ENCODE data around the gene BACE1-AS. TPM values are rescaled to one million over a fixed set of nuclear protein-coding genes. Genes with fewer than 3 reads are reported as not detected.

Gene BACE1-AS
- total RNA-seq, 1 donor from 2014 or later = 5.7 TPM

GRCh38 chr11:117273550-117274289 lies 17.4 kb upstream of the BACE1-AS start:
- Mint-ChIP-seq H3K4me1 (ENCODE audit: low read depth) (no peaks in the 10 kb centered on the region), H3K27me3 (ENCODE audit: insufficient read depth) (no peaks in the 10 kb centered on the region), H3K27ac (no peak overlapping the region), H3K9me3 (no peaks in the 10 kb centered on the region), H3K4me3 (no peak overlapping the region), H3K36me3 (ENCODE audit: low read depth) (peaks cover 12% of the 10 kb centered on the region)
- intact Hi-C loops (cut with micrococcal nuclease) = no loop called here
- no peak for DNase-seq (ENCODE audit: low spot score)

GRCh38 chr11:117278347-117278746 lies 12.8 kb upstream of the BACE1-AS start:
- no peaks in the 10 kb centered on the region for H3K27me3 Mint-ChIP-seq (ENCODE audit: insufficient read depth)
- peaks cover 15% of the 10 kb centered on the region for H3K36me3 Mint-ChIP-seq (ENCODE audit: low read depth)
- DNase-seq (ENCODE audit: low spot score) = no peak
- no peak overlapping the region for H3K27ac Mint-ChIP-seq
- H3K4me3 Mint-ChIP-seq = no peak overlapping the region
- H3K4me1 Mint-ChIP-seq (ENCODE audit: low read depth) = peaks cover 11% of the 10 kb centered on the region
- intact Hi-C loops (cut with micrococcal nuclease) = no loop called here
- H3K9me3 Mint-ChIP-seq = no peaks in the 10 kb centered on the region

- no peak for DNase-seq (ENCODE audit: low spot score)
- H3K4me3 Mint-ChIP-seq = no peak overlapping the region
- intact Hi-C loops (cut with micrococcal nuclease) = no loop called here
- H3K36me3 Mint-ChIP-seq (ENCODE audit: low read depth) = peaks cover 9% of the 10 kb centered on the region
- no peaks in the 10 kb centered on the region for H3K9me3 Mint-ChIP-seq
- peaks cover 11% of the 10 kb centered on the region for H3K4me1 Mint-ChIP-seq (ENCODE audit: low read depth)
- no peaks in the 10 kb centered on the region for H3K27me3 Mint-ChIP-seq (ENCODE audit: insufficient read depth)
- H3K27ac Mint-ChIP-seq = no peak overlapping the region
Measured at GRCh38 chr11:117279711-117280376, 11.3 kb upstream of the BACE1-AS start.

DNA sequence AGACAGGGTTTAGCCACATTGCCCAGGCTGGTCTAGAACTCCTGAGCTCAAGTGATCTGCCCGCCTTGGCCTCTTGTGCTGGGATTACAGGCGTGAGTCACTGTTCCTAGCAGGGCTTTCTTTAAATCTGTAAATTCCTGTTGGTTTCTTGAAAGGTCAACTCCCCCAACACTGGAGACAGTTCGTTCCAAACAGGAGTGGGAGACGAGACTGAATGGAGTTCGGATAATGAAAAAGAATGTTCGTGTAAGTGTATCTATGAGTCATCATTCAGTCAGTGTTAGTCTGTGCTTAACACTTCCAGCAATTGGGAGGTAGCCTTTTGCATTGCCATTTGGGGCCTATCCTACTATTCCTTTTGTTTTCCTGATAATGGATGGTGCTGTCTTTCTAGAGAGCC lies 10.0 kb upstream of the BACE1-AS start:
- DNase-seq (ENCODE audit: low spot score) = no peak
- Mint-ChIP-seq H3K4me1 (ENCODE audit: low read depth) (peaks cover 11% of the 10 kb centered on the region), H3K36me3 (ENCODE audit: low read depth) (peaks cover 9% of the 10 kb centered on the region), H3K4me3 (no peak overlapping the region), H3K9me3 (no peaks in the 10 kb centered on the region), H3K27ac (no peak overlapping the region), H3K27me3 (ENCODE audit: insufficient read depth) (no peaks in the 10 kb centered on the region)
- intact Hi-C loops (cut with micrococcal nuclease) = no loop called here

DNA sequence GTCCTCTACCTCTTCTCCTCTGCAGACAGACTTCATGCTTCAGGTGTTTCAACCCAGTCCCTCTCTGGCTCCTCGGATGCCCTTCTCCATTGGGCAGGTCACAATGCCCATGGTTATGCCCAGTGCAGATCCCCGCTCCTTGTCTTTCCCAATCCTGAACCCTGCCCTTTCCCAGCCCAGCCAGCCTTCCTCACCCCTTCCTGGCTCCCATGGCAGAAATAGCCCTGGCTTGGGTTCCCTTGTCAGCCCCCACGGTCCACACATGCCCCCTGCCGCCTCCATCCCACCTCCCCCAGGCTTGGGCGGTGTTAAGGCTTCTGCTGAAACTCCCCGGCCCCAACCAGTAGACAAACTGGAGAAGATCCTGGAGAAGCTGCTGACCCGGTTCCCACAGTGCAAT lies 9.3 kb upstream of the BACE1-AS start:
- Mint-ChIP-seq H3K36me3 (ENCODE audit: low read depth) (peaks cover 12% of the 10 kb centered on the region), H3K9me3 (no peaks in the 10 kb centered on the region), H3K4me3 (no peak overlapping the region), H3K4me1 (ENCODE audit: low read depth) (peaks cover 11% of the 10 kb centered on the region), H3K27ac (no peak overlapping the region), H3K27me3 (ENCODE audit: insufficient read depth) (no peaks in the 10 kb centered on the region)
- intact Hi-C loops (cut with micrococcal nuclease) = no loop called here
- DNase-seq (ENCODE audit: low spot score) = no peak

GRCh38 chr11:117282956-117283355 lies 8.2 kb upstream of the BACE1-AS start:
- intact Hi-C loops (cut with micrococcal nuclease) = no loop called here
- H3K27ac Mint-ChIP-seq = no peak overlapping the region
- no peak for DNase-seq (ENCODE audit: low spot score)
- peaks cover 12% of the 10 kb centered on the region for H3K36me3 Mint-ChIP-seq (ENCODE audit: low read depth)
- no peaks in the 10 kb centered on the region for H3K27me3 Mint-ChIP-seq (ENCODE audit: insufficient read depth)
- H3K4me1 Mint-ChIP-seq (ENCODE audit: low read depth) = peaks cover 11% of the 10 kb centered on the region
- no peak overlapping the region for H3K4me3 Mint-ChIP-seq
- no peaks in the 10 kb centered on the region for H3K9me3 Mint-ChIP-seq

DNA sequence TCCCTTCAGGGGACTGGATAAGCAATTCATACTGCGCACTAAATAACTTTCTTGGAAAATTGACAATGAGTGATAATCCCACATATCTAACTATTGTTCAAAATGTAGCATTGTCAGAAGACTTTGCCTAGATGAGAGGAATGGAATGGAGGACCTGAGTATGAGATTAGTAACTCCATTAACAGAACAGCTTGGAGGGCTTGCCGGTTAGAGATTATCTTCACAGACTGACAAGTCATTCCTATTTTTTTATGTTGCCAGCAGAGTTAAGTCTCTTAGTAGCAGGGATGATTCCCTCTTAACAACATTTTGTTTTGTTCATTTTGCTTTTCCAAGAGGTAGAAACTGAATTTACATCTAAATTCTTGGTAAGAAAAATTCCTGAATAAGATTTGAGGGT lies 7.1 kb upstream of the BACE1-AS start:
- H3K27ac Mint-ChIP-seq = no peak overlapping the region

GRCh38 chr11:117286588-117286987 lies 4.6 kb upstream of the BACE1-AS start:
- Mint-ChIP-seq H3K4me3 (no peak overlapping the region), H3K4me1 (ENCODE audit: low read depth) (no peaks in the 10 kb centered on the region), H3K27ac (no peak overlapping the region), H3K9me3 (no peaks in the 10 kb centered on the region), H3K27me3 (ENCODE audit: insufficient read depth) (no peaks in the 10 kb centered on the region), H3K36me3 (ENCODE audit: low read depth) (peaks cover 12% of the 10 kb centered on the region)
- no peak for DNase-seq (ENCODE audit: low spot score)
- intact Hi-C loops (cut with micrococcal nuclease) = no loop called here

More for the DNA sequence above, 7.1 kb upstream of the BACE1-AS start:
- no peak for DNase-seq (ENCODE audit: low spot score)
- peaks cover 11% of the 10 kb centered on the region for H3K4me1 Mint-ChIP-seq (ENCODE audit: low read depth)
- no peaks in the 10 kb centered on the region for H3K9me3 Mint-ChIP-seq
- H3K4me3 Mint-ChIP-seq = no peak overlapping the region
- peaks cover 12% of the 10 kb centered on the region for H3K36me3 Mint-ChIP-seq (ENCODE audit: low read depth)
- intact Hi-C loops (cut with micrococcal nuclease) = no loop called here
- H3K27me3 Mint-ChIP-seq (ENCODE audit: insufficient read depth) = no peaks in the 10 kb centered on the region

- DNase-seq (ENCODE audit: low spot score) = no peak
- intact Hi-C loops (cut with micrococcal nuclease) = no loop called here
- Mint-ChIP-seq H3K27ac (no peak overlapping the region), H3K4me1 (ENCODE audit: low read depth) (no peaks in the 10 kb centered on the region), H3K9me3 (no peaks in the 10 kb centered on the region), H3K36me3 (ENCODE audit: low read depth) (peaks cover 6% of the 10 kb centered on the region), H3K27me3 (ENCODE audit: insufficient read depth) (no peaks in the 10 kb centered on the region), H3K4me3 (no peak overlapping the region)
Measured at GRCh38 chr11:117287668-117288067, 3.5 kb upstream of the BACE1-AS start.

GRCh38 chr11:117289795-117290194 lies 1.4 kb upstream of the BACE1-AS start:
- Mint-ChIP-seq H3K27me3 (ENCODE audit: insufficient read depth) (no peaks in the 10 kb centered on the region), H3K4me1 (ENCODE audit: low read depth) (no peaks in the 10 kb centered on the region), H3K27ac (no peak overlapping the region), H3K4me3 (no peak overlapping the region), H3K36me3 (ENCODE audit: low read depth) (peaks cover 6% of the 10 kb centered on the region), H3K9me3 (no peaks in the 10 kb centered on the region)
- intact Hi-C loops (cut with micrococcal nuclease) = no loop called here
- DNase-seq (ENCODE audit: low spot score) = no peak

GRCh38 chr11:117292616-117293015 lies 1.5 kb downstream of the BACE1-AS start:
- H3K9me3 Mint-ChIP-seq = no peaks in the 10 kb centered on the region
- intact Hi-C loops (cut with micrococcal nuclease) = no loop called here
- H3K4me3 Mint-ChIP-seq = no peak overlapping the region
- no peaks in the 10 kb centered on the region for H3K27me3 Mint-ChIP-seq (ENCODE audit: insufficient read depth)
- no peak overlapping the region for H3K27ac Mint-ChIP-seq
- H3K36me3 Mint-ChIP-seq (ENCODE audit: low read depth) = no peaks in the 10 kb centered on the region
- DNase-seq (ENCODE audit: low spot score) = no peak
- no peaks in the 10 kb centered on the region for H3K4me1 Mint-ChIP-seq (ENCODE audit: low read depth)

GRCh38 chr11:117295438-117296137 lies 4.4 kb downstream of the BACE1-AS start:
- DNase-seq (ENCODE audit: low spot score) = no peak
- Mint-ChIP-seq H3K9me3 (no peaks in the 10 kb centered on the region), H3K4me3 (no peak overlapping the region), H3K36me3 (ENCODE audit: low read depth) (no peaks in the 10 kb centered on the region), H3K27me3 (ENCODE audit: insufficient read depth) (no peaks in the 10 kb centered on the region), H3K4me1 (ENCODE audit: low read depth) (peaks cover under 1% of the 10 kb centered on the region), H3K27ac (no peak overlapping the region)
- intact Hi-C loops (cut with micrococcal nuclease) = no loop called here

GRCh38 chr11:117296881-117297280 lies 5.7 kb downstream of the BACE1-AS start:
- no peak for DNase-seq (ENCODE audit: low spot score)
- intact Hi-C loops (cut with micrococcal nuclease) = no loop called here
- no peak overlapping the region for H3K4me3 Mint-ChIP-seq
- peaks cover 6% of the 10 kb centered on the region for H3K4me1 Mint-ChIP-seq (ENCODE audit: low read depth)
- no peaks in the 10 kb centered on the region for H3K9me3 Mint-ChIP-seq
- peaks cover 2% of the 10 kb centered on the region for H3K27me3 Mint-ChIP-seq (ENCODE audit: insufficient read depth)
- no peaks in the 10 kb centered on the region for H3K36me3 Mint-ChIP-seq (ENCODE audit: low read depth)
- H3K27ac Mint-ChIP-seq = no peak overlapping the region
